Panc1 (cell line): Measurements from ENCODE around the gene EOMES. TPM values are rescaled to one million over a fixed set of nuclear protein-coding genes. Genes with fewer than 3 reads are reported as not detected.

Experiments used
- ATAC-seq: fragments of 200-7000 bp; cut with Tn5 transposase; 2 replicates; pipeline ENCODE4 v1.9.1; 2020; ENCODE audit warnings: mild to moderate bottlenecking, moderate library complexity
- BruUV-seq: library from RNA; stranded (reverse); fragments of 400-500 nt; replicated peaks from 2 replicates; lab custom pipeline; 2021; lab: Mats Ljungman, UMichigan
- CTCF ChIA-PET: fragments of 300-600 bp; sonication (Branson Sonifier 250); formaldehyde crosslinking; loops from one replicate; lab custom pipeline; 2022; ENCODE audit warnings: antibody characterized with exemption; lab: Charles Lee
- POLR2A ChIA-PET: fragments of 300-600 bp; sonication (Branson Sonifier 250); formaldehyde crosslinking; loops from one replicate; lab custom pipeline; 2022; ENCODE audit warnings: antibody characterized with exemption; lab: Charles Lee
- DNase-seq: peaks from one replicate; pipeline ENCODE4 v3.0.0-alpha.2; 2010; ENCODE audit warnings: low read depth, low spot score
- H3K27ac ChIP-seq: 2 replicates; pipeline ENCODE4 v1.5.1; 2011; ENCODE audit warnings: mild to moderate bottlenecking, low read length, inconsistent platforms
- H3K27me3 ChIP-seq: fragments of 200-500 bp; sonication (Bioruptor generic); 2 replicates; pipeline ENCODE4 v1.6.0; 2014; ENCODE audit warnings: low read length, inconsistent platforms; ENCODE audit not compliant: control insufficient read depth, insufficient read depth
- H3K36me3 ChIP-seq: fragments of 200-500 bp; sonication (Bioruptor generic); 2 replicates; pipeline ENCODE4 v1.5.1; 2014; ENCODE audit warnings: inconsistent platforms, mild to moderate bottlenecking, low read length, moderate library complexity; ENCODE audit not compliant: control insufficient read depth, insufficient read depth
- H3K4me1 ChIP-seq: 2 replicates; pipeline ENCODE4 v1.5.1; 2011; ENCODE audit warnings: inconsistent platforms, mild to moderate bottlenecking, low read length, moderate library complexity; ENCODE audit not compliant: control insufficient read depth, insufficient read depth
- H3K4me3 ChIP-seq, 2 experiments: 2 replicates each; pipeline ENCODE4 v1.5.1; 2011 to 2012; ENCODE audit warnings: low read depth in 2 of 2, low read length in 2 of 2, mild to moderate bottlenecking in 2 of 2, inconsistent platforms in 1 of 2, moderate library complexity in 1 of 2
- H3K9me3 ChIP-seq: fragments of 200-500 bp; sonication (Bioruptor generic); 2 replicates; pipeline ENCODE4 v1.5.1; 2014; ENCODE audit warnings: low read depth, mild to moderate bottlenecking, inconsistent platforms, low read length, moderate library complexity; ENCODE audit not compliant: control insufficient read depth, insufficient read depth
- CTCF ChIP-seq: fragments of 450-650 bp; IDR thresholded peaks from 2 replicates; pipeline ENCODE4 v1.5.1; 2017; ENCODE audit warnings: mild to moderate bottlenecking
- POLR2AphosphoS5 ChIP-seq: IDR thresholded peaks from 2 replicates; pipeline ENCODE4 v1.6.1; 2012; ENCODE audit warnings: mild to moderate bottlenecking, low read depth, low read length, moderate library complexity
- REST ChIP-seq, 2 experiments: IDR thresholded peaks; 2 replicates each; pipeline ENCODE4 v1.6.1; 2011 to 2012; ENCODE audit warnings: low read depth in 2 of 2, control low read depth in 1 of 2, low read length in 1 of 2, mild to moderate bottlenecking in 1 of 2, moderate library complexity in 1 of 2; ENCODE audit not compliant: insufficient read depth in 1 of 2
- SIN3A ChIP-seq: IDR thresholded peaks from 2 replicates; pipeline ENCODE4 v1.6.1; 2012; ENCODE audit warnings: low read depth, mild to moderate bottlenecking, low read length, moderate library complexity, borderline replicate concordance; ENCODE audit not compliant: insufficient read depth
- TCF7L2 ChIP-seq: IDR thresholded peaks from 2 replicates; pipeline ENCODE4 v1.6.1; 2011; ENCODE audit warnings: mild to moderate bottlenecking, low read depth, low read length, inconsistent platforms
- in situ Hi-C: cut with HindIII; loops from 2 replicates; pipeline ENCODE4 v1.10.0; 2016; ENCODE audit warnings: low sequenced_read_pairs, low pct_unique_long_range_greater_than_20kb
- intact Hi-C: fragments of 100-400 bp; cut with micrococcal nuclease; formaldehyde crosslinking; loops from one replicate; pipeline ENCODE4 v1.10.0; 2022; ENCODE audit not compliant: unreplicated experiment
- total RNA-seq: library from RNA; stranded (reverse); gene quantifications from one replicate; pipeline ENCODE4 v1.2.1, GENCODE V29; 2021; ENCODE audit not compliant: unreplicated experiment

Gene EOMES
- total RNA-seq, 1 experiment from 2014 or later: 2.5 TPM

GRCh38 chr3:27675287-27675686 lies 46.8 kb downstream of the EOMES start:
- intact Hi-C loops (no loop called here), in situ Hi-C loops (no loop called here)
- Histone ChIP-seq H3K27me3 (no peaks in the 10 kb centered on the region), H3K4me3 (no peak overlapping the region), H3K9me3 (no peaks in the 10 kb centered on the region), H3K27ac (no peak overlapping the region; the same call in 1 of the 2 replicates), H3K4me1 (peaks cover 7% of the 10 kb centered on the region), H3K36me3 (no peaks in the 10 kb centered on the region)
- no peak for ATAC-seq
- TF ChIP-seq TCF7L2 (no peak), REST (IDR thresholded peaks at IDR 0.05; ENCODE audit: insufficient read depth in 1 of 2, low read depth in 2 of 2, low read length in 1 of 2) (no peak), SIN3A (no peak), CTCF (no peak), POLR2AphosphoS5 (no peak)
- BruUV-seq: no TSS peak
- DNase-seq: no peak
- POLR2A ChIA-PET: no interaction called here
- CTCF ChIA-PET: no interaction called here

GRCh38 chr3:27673701-27674100 lies 48.4 kb downstream of the EOMES start:
- intact Hi-C loops: no loop called here
- no peak for ATAC-seq
- H3K27ac ChIP-seq: no peak overlapping the region
- no peaks in the 10 kb centered on the region for H3K27me3 ChIP-seq
- H3K4me3 ChIP-seq: no peak overlapping the region
- POLR2A ChIA-PET: no interaction called here
- H3K9me3 ChIP-seq: no peaks in the 10 kb centered on the region
- BruUV-seq: no TSS peak
- TF ChIP-seq SIN3A: no peak
- no peak for TF ChIP-seq CTCF
- no peak for TF ChIP-seq TCF7L2
- TF ChIP-seq POLR2AphosphoS5: no peak
- TF ChIP-seq REST (IDR thresholded peaks at IDR 0.05; ENCODE audit: insufficient read depth in 1 of 2, low read depth in 2 of 2, low read length in 1 of 2): no peak
- CTCF ChIA-PET: no interaction called here
- H3K36me3 ChIP-seq: no peaks in the 10 kb centered on the region
- in situ Hi-C loops: no loop called here
- no peak for DNase-seq
- peaks cover 7% of the 10 kb centered on the region for H3K4me1 ChIP-seq
